H1 (cell line): ENCODE measurements around the gene MIX23. TPM values are rescaled to one million over a fixed set of nuclear protein-coding genes. Genes with fewer than 3 reads are reported as not detected.

Experiments used
- CTCF ChIA-PET: fragments of 300-600 bp; sonication (Branson Sonifier 250); formaldehyde crosslinking; loops from one replicate; lab custom pipeline; 2021; ENCODE audit not compliant: partially characterized antibody; lab: Charles Lee
- POLR2A ChIA-PET: fragments of 300-600 bp; sonication (Branson Sonifier 250); formaldehyde crosslinking; loops from one replicate; lab custom pipeline; 2021; ENCODE audit warnings: inconsistent platforms; ENCODE audit not compliant: partially characterized antibody; lab: Charles Lee
- DNase-seq, 2 experiments: peaks; one replicate each; pipeline versions ENCODE4 v3.0.0 to v3.0.0-alpha.2; 2010 to 2022; ENCODE audit warnings: low spot score in 2 of 2, low read depth in 1 of 2, mixed read lengths in 1 of 2
- FAIRE-seq: peaks from 2 replicates; lab custom pipeline; 2011; peaks lifted over from hg19 to GRCh38; lab: Jason Lieb, UNC
- H2AFZ ChIP-seq: 2 replicates; pipeline ENCODE4 v1.8.1; 2012; ENCODE audit warnings: low read length, inconsistent platforms
- H2AK5ac ChIP-seq: 2 replicates; pipeline ENCODE4 v1.6.1; 2013; ENCODE audit warnings: low read depth, low read length
- H2BK120ac ChIP-seq: replicated peaks from 2 replicates; pipeline ENCODE3; 2013; ENCODE audit warnings: low read depth, low read length, inconsistent platforms
- H2BK12ac ChIP-seq: 2 replicates; pipeline ENCODE4 v1.6.1; 2013; ENCODE audit warnings: low read depth, low read length
- H2BK15ac ChIP-seq: 2 replicates; pipeline ENCODE4 v1.6.1; 2013; ENCODE audit warnings: low read length
- H2BK20ac ChIP-seq: 2 replicates; pipeline ENCODE4 v1.6.1; 2013; ENCODE audit warnings: low read length
- H2BK5ac ChIP-seq: 2 replicates; pipeline ENCODE4 v1.6.1; 2013; ENCODE audit warnings: low read depth, low read length
- H3K14ac ChIP-seq: 2 replicates; pipeline ENCODE4 v1.6.1; 2013; ENCODE audit warnings: inconsistent platforms; ENCODE audit not compliant: insufficient read length
- H3K18ac ChIP-seq: 2 replicates; pipeline ENCODE4 v1.6.1; 2013; ENCODE audit warnings: low read length; ENCODE audit errors: extremely low read depth
- H3K23ac ChIP-seq: 2 replicates; pipeline ENCODE4 v1.6.1; 2013; ENCODE audit warnings: inconsistent platforms; ENCODE audit not compliant: insufficient read length
- H3K23me2 ChIP-seq: 2 replicates; pipeline ENCODE4 v1.6.1; 2013; ENCODE audit warnings: low read depth, low read length
- H3K27ac ChIP-seq: 2 replicates; pipeline ENCODE4 v1.6.1; 2011; ENCODE audit warnings: low read depth, low read length, inconsistent platforms
- H3K27me3 ChIP-seq, 4 experiments: replicated peaks in 1 of 4; 1 replicate in 1 of 4; 2 replicates in 3 of 4; pipeline versions ENCODE4 v1.6.1 to v1.8.1; 2011 to 2013; ENCODE audit warnings: low read length in 3 of 4, mild to moderate bottlenecking in 3 of 4, inconsistent platforms in 2 of 4, mixed read lengths in 2 of 4, moderate library complexity in 1 of 4; ENCODE audit not compliant: control insufficient read depth in 3 of 4, insufficient read depth in 3 of 4; ENCODE audit errors: extremely low read depth in 1 of 4
- H3K36me3 ChIP-seq, 4 experiments: 2 replicates each; pipeline versions ENCODE4 v1.6.1 to v1.8.1; 2011 to 2013; ENCODE audit warnings: mild to moderate bottlenecking in 4 of 4, low read length in 3 of 4, moderate library complexity in 2 of 4, control low read depth in 1 of 4, inconsistent platforms in 1 of 4; ENCODE audit not compliant: insufficient read depth in 4 of 4, control insufficient read depth in 2 of 4
- H3K4ac ChIP-seq: replicated peaks from 2 replicates; pipeline ENCODE3; 2013; ENCODE audit warnings: low read length, low read depth, mixed read lengths, inconsistent platforms; ENCODE audit not compliant: insufficient read length
- H3K4me1 ChIP-seq, 4 experiments: replicated peaks in 1 of 4; 1 replicate in 1 of 4; 2 replicates in 3 of 4; pipeline versions ENCODE4 v1.6.1 to v1.8.1; 2011 to 2013; ENCODE audit warnings: low read length in 3 of 4, inconsistent platforms in 2 of 4, mixed read lengths in 1 of 4; ENCODE audit not compliant: insufficient read depth in 4 of 4, control insufficient read depth in 3 of 4
- H3K4me2 ChIP-seq, 2 experiments: 2 replicates each; pipeline versions ENCODE4 v1.6.1 to v1.8.1; 2011 to 2013; ENCODE audit warnings: low read depth in 2 of 2, low read length in 2 of 2, control low read depth in 1 of 2, inconsistent platforms in 1 of 2, mild to moderate bottlenecking in 1 of 2; ENCODE audit not compliant: insufficient read depth in 1 of 2
- H3K4me3 ChIP-seq, 4 experiments: fragments of 200-600, 300-600 bp in 1 of 4; sonication (generic), shearing (Covaris generic), sonication (Bioruptor Twin) in 1 of 4; 2 replicates each; pipeline versions ENCODE4 v1.5.1 to v1.8.1; 2011 to 2016; ENCODE audit warnings: low read length in 4 of 4, low read depth in 3 of 4, control low read depth in 2 of 4, inconsistent platforms in 2 of 4, mild to moderate bottlenecking in 2 of 4, mixed read lengths in 1 of 4, moderate library complexity in 1 of 4; ENCODE audit not compliant: insufficient read depth in 2 of 4; ENCODE audit errors: extremely low read depth in 1 of 4
- H3K56ac ChIP-seq: replicated peaks from 2 replicates; pipeline ENCODE3; 2013; ENCODE audit warnings: low read depth, mild to moderate bottlenecking, mixed read lengths, low read length, inconsistent platforms; ENCODE audit not compliant: insufficient read length
- H3K79me1 ChIP-seq: 2 replicates; pipeline ENCODE4 v1.6.1; 2013; ENCODE audit warnings: low read depth, low read length, control low read depth
- H3K79me2 ChIP-seq, 2 experiments: 2 replicates each; pipeline versions ENCODE4 v1.6.1 to v1.8.1; 2012 to 2013; ENCODE audit warnings: low read length in 2 of 2, mild to moderate bottlenecking in 2 of 2, inconsistent platforms in 1 of 2; ENCODE audit not compliant: insufficient read depth in 2 of 2, control insufficient read depth in 1 of 2
- H3K9ac ChIP-seq, 4 experiments: replicated peaks in 1 of 4; 1 replicate in 1 of 4; 2 replicates in 3 of 4; pipeline versions ENCODE4 v1.6.1 to v1.8.1; 2011 to 2013; ENCODE audit warnings: low read depth in 3 of 4, low read length in 3 of 4, control low read depth in 2 of 4, mild to moderate bottlenecking in 2 of 4, moderate library complexity in 2 of 4, inconsistent platforms in 1 of 4; ENCODE audit errors: extremely low read depth in 1 of 4
- H3K9me3 ChIP-seq, 2 experiments: 2 replicates each; pipeline versions ENCODE4 v1.6.1 to v1.8.1; 2012 to 2013; ENCODE audit warnings: mild to moderate bottlenecking in 2 of 2, moderate library complexity in 2 of 2, control low read depth in 1 of 2, inconsistent platforms in 1 of 2, low read depth in 1 of 2, low read length in 1 of 2, mixed read lengths in 1 of 2; ENCODE audit not compliant: insufficient read depth in 2 of 2
- H4K20me1 ChIP-seq, 2 experiments: replicated peaks in 1 of 2; 2 replicates each; pipeline versions ENCODE3 to v1.8.1; 2011 to 2013; ENCODE audit warnings: inconsistent platforms in 2 of 2, low read length in 2 of 2, mild to moderate bottlenecking in 1 of 2; ENCODE audit not compliant: insufficient read depth in 2 of 2, control insufficient read depth in 1 of 2
- H4K5ac ChIP-seq: 2 replicates; pipeline ENCODE4 v1.6.1; 2013; ENCODE audit warnings: low read length, low read depth, mixed read lengths, inconsistent platforms; ENCODE audit not compliant: insufficient read length
- H4K8ac ChIP-seq: 2 replicates; pipeline ENCODE4 v1.8.0; 2013; ENCODE audit warnings: mild to moderate bottlenecking, moderate library complexity, low read length, inconsistent platforms; ENCODE audit not compliant: insufficient read depth; ENCODE audit errors: extremely low read depth
- H4K91ac ChIP-seq: replicated peaks from 2 replicates; pipeline ENCODE3; 2013; ENCODE audit warnings: low read length, mixed read lengths, inconsistent platforms; ENCODE audit not compliant: insufficient read length
- BACH1 ChIP-seq: IDR thresholded peaks from 2 replicates; pipeline ENCODE4 v1.6.1; 2012; ENCODE audit warnings: low read length, improper control_type of control experiment
- BRCA1 ChIP-seq: IDR thresholded peaks from 2 replicates; pipeline ENCODE4 v1.6.1; 2012; ENCODE audit warnings: low read depth, low read length, improper control_type of control experiment
- EGR1 ChIP-seq: IDR thresholded peaks from 2 replicates; pipeline ENCODE4 v1.6.1; 2011; ENCODE audit warnings: low read depth, low read length, borderline replicate concordance
- EZH2 ChIP-seq: fragments of 200-600 bp; sonication (generic); IDR thresholded peaks from 2 replicates; pipeline ENCODE4 v1.7.1; 2012; ENCODE audit warnings: low read depth, mild to moderate bottlenecking, moderate library complexity, low read length, inconsistent platforms; ENCODE audit not compliant: severe bottlenecking
- HDAC2 ChIP-seq, 2 experiments: fragments of 300-600 bp in 1 of 2; sonication (generic) in 1 of 2; IDR thresholded peaks; 2 replicates each; pipeline ENCODE4 v1.6.1; 2011 to 2012; ENCODE audit warnings: low read depth in 2 of 2, low read length in 2 of 2, mild to moderate bottlenecking in 2 of 2, moderate library complexity in 2 of 2, borderline replicate concordance in 1 of 2, inconsistent platforms in 1 of 2
- KDM4A ChIP-seq: IDR thresholded peaks from one replicate; pipeline ENCODE4 v1.7.1; 2012; ENCODE audit warnings: low read depth, mild to moderate bottlenecking, moderate library complexity, low read length, inconsistent platforms; ENCODE audit not compliant: severe bottlenecking
- MAX ChIP-seq: IDR thresholded peaks from 2 replicates; pipeline ENCODE4 v1.6.1; 2012; ENCODE audit warnings: inconsistent platforms
- NANOG ChIP-seq: IDR thresholded peaks from 2 replicates; pipeline ENCODE4 v1.6.1; 2011; ENCODE audit warnings: low read length, low read depth, mild to moderate bottlenecking, inconsistent platforms; ENCODE audit not compliant: insufficient read depth, poor library complexity, severe bottlenecking
- NRF1 ChIP-seq: IDR thresholded peaks from 2 replicates; pipeline ENCODE4 v1.6.1; 2011; ENCODE audit warnings: mild to moderate bottlenecking, low read depth, low read length, improper control_type of control experiment
- PHF8 ChIP-seq: fragments of 200-600 bp; sonication (generic); conservative IDR thresholded peaks from 2 replicates; pipeline ENCODE4 v1.7.1; 2012; ENCODE audit warnings: low read depth, mild to moderate bottlenecking, inconsistent platforms, low read length, moderate library complexity
- POLR2AphosphoS5 ChIP-seq: IDR thresholded peaks from 2 replicates; pipeline ENCODE4 v1.6.1; 2011; ENCODE audit warnings: low read depth, low read length
- SIN3A ChIP-seq, 2 experiments: IDR thresholded peaks in 1 of 2; conservative IDR thresholded peaks in 1 of 2; 2 replicates each; pipeline ENCODE4 v1.6.1; 2011 to 2012; ENCODE audit warnings: low read length in 2 of 2, improper control_type of control experiment in 1 of 2, low read depth in 1 of 2, mild to moderate bottlenecking in 1 of 2
- SP1 ChIP-seq: IDR thresholded peaks from 2 replicates; pipeline ENCODE4 v1.6.1; 2011; ENCODE audit warnings: low read depth, low read length
- TAF7 ChIP-seq: optimal IDR thresholded peaks from 2 replicates; pipeline ENCODE3; 2011; ENCODE audit warnings: low read depth, mild to moderate bottlenecking, inconsistent platforms, low read length, moderate library complexity, borderline replicate concordance
- WGBS, 2 experiments: shearing (Covaris generic) in 1 of 2; methylation state at CpG; one replicate each; pipeline versions ENCODE4 v1.1.6 to v1.1.7; 2013 to 2015; ENCODE audit warnings: low lambda C conversion rate in 2 of 2, mixed read lengths in 2 of 2, inconsistent platforms in 1 of 2, low coverage in 1 of 2, missing lambda C conversion rate in 1 of 2; ENCODE audit not compliant: insufficient replicate concordance in 2 of 2, insufficient coverage in 1 of 2, insufficient read length in 1 of 2; ENCODE audit errors: extremely low coverage in 1 of 2, missing lambda C conversion rate in 1 of 2; 5-methylcytosine and 5-hydroxymethylcytosine counted together
- polyA plus RNA-seq, 7 experiments: library from polyadenylated mRNA; depleted of rRNA in 3 of 7; stranded (reverse) in 5 of 7; unstranded in 2 of 7; fragments of >200 nt in 5 of 7; fragments of 200-250 nt in 2 of 7; gene quantifications; 1 replicate in 5 of 7; 2 replicates in 1 of 7; 4 replicates in 1 of 7; pipeline versions ENCODE4 v1.2.1 to v1.2.3, GENCODE V29; 2011 to 2013; ENCODE audit warnings: missing spikeins in 2 of 7, mixed read lengths in 2 of 7
- total RNA-seq: library from RNA; stranded (reverse); fragmentation: NEBNext Ultra II Directional; extraction: Animal tissue kit (Norgen Biotek cat#: 25700); gene quantifications from 2 replicates; pipeline ENCODE4 v1.2.1, GENCODE V29; 2021

Gene MIX23
- total and polyA plus RNA-seq, 2 of the 8 experiments (the other 6 are each of a cell fraction or from before 2014, with no cell fraction given) = 22.1 to 69.6 TPM

- Histone ChIP-seq H3K9ac (no peak overlapping the region), H4K91ac (no peak overlapping the region), H3K27me3 (no peaks in the 10 kb centered on the region), H3K56ac (no peak overlapping the region), H3K79me2 (no peaks in the 10 kb centered on the region), H2BK20ac (no peak overlapping the region), H3K27ac (no peak overlapping the region), H3K4ac (no peak overlapping the region), H2BK5ac (no peak overlapping the region), H3K4me2 (no peak overlapping the region), H3K9me3 (no peaks in the 10 kb centered on the region), H3K18ac (no peak overlapping the region), H2BK12ac (no peak overlapping the region), H4K5ac (no peak overlapping the region), H3K4me1 (no peaks in the 10 kb centered on the region), H3K23me2 (no peaks in the 10 kb centered on the region), H4K8ac (no peak overlapping the region), H4K20me1 (no peaks in the 10 kb centered on the region), H3K23ac (no peak overlapping the region), H3K14ac (no peak overlapping the region), H2AK5ac (no peak overlapping the region), H3K4me3 (no peak overlapping the region), H2BK120ac (no peak overlapping the region), H2BK15ac (no peak overlapping the region), H2AFZ (no peak overlapping the region), H3K79me1 (no peaks in the 10 kb centered on the region), H3K36me3 (no peaks in the 10 kb centered on the region)
- ChIA-PET CTCF (interaction anchor here (0.8 kb wide), 1 partner anchor 250 kb away, joined by 4 read pairs; no protein-coding TSS in a partner anchor), POLR2A (no interaction called here)
- WGBS, 2 experiments = 90% methylated on average over 4 of the region's 4 CpGs; no CpG with 5 or more reads in 1 of the 2 experiments
- FAIRE-seq (no peak), DNase-seq (no peak)
- TF ChIP-seq BACH1 (no peak), EGR1 (no peak), HDAC2 (IDR thresholded peaks at IDR 0.05; ENCODE audit: borderline replicate concordance in 1 of 2, low read depth in 2 of 2, low read length in 2 of 2) (no peak), KDM4A (no peak), NRF1 (no peak), EZH2 (no peak), PHF8 (no peak), SIN3A (conservative IDR thresholded peaks at IDR 0.05 in 1 of 2, IDR thresholded peaks at IDR 0.05 in 1 of 2; ENCODE audit: low read depth in 1 of 2, low read length in 2 of 2) (no peak), NANOG (no peak), MAX (no peak), TAF7 (no peak), POLR2AphosphoS5 (no peak), SP1 (no peak), BRCA1 (no peak)
Observed at GRCh38 chr3:122351612-122352011, 31.4 kb downstream of the MIX23 start.
